Cardiac muscle cell (in vitro differentiated cells and primary cell): Measurements from ENCODE around the gene LRP1B. TPM values are rescaled to one million over a fixed set of nuclear protein-coding genes. Genes with fewer than 3 reads are reported as not detected.

Experiments
- DNase-seq, 2 donors: peaks; one replicate each; pipeline versions ENCODE4 v3.0.0 to v3.0.0-alpha.2; 2010 to 2017; ENCODE audit warnings: low read depth in 1 of 2, low spot score in 1 of 2
- H3K27ac ChIP-seq: fragments of 200-600 bp; sonication (generic); 2 replicates; pipeline ENCODE4 v1.5.1; 2016
- H3K27me3 ChIP-seq: fragments of 200-600 bp; sonication (generic); 2 replicates; pipeline ENCODE4 v1.6.0; 2016; ENCODE audit warnings: control low read depth
- H3K36me3 ChIP-seq: fragments of 200-600 bp; sonication (generic); 2 replicates; pipeline ENCODE4 v1.5.1; 2016; ENCODE audit warnings: control low read depth
- H3K4me1 ChIP-seq: fragments of 200-600 bp; sonication (generic); 2 replicates; pipeline ENCODE4 v1.8.1; 2017; ENCODE audit warnings: low read depth, mild to moderate bottlenecking, mixed run types
- H3K4me3 ChIP-seq: fragments of 200-600 bp; sonication (generic); 2 replicates; pipeline ENCODE4 v1.5.1; 2016; ENCODE audit warnings: mild to moderate bottlenecking
- H3K9me3 ChIP-seq: fragments of 200-600 bp; sonication (generic); 2 replicates; pipeline ENCODE4 v1.5.1; 2017; ENCODE audit warnings: low read depth, mild to moderate bottlenecking, control low read depth
- polyA plus RNA-seq: library from polyadenylated mRNA; unstranded; fragments of >200 nt; fragmentation: Nextera tagmentation; extraction: Ambion mirVana; gene quantifications from 2 replicates; pipeline ENCODE4 v1.2.1, GENCODE V29; 2016
- total RNA-seq: library from RNA; depleted of rRNA; stranded (reverse); fragments of >200 nt; gene quantifications from 2 replicates; pipeline ENCODE4 v1.2.3, GENCODE V29; 2016
- TF ChIP-seq, protein P1 (sequence below): IDR thresholded peaks from 2 replicates; pipeline ENCODE4 v1.5.1; 2012; ENCODE audit warnings: low read depth, mild to moderate bottlenecking, low read length

Gene LRP1B
- total and polyA plus RNA-seq, 2 experiments from 2014 or later, result 1.2 to 2.5 TPM

DNA sequence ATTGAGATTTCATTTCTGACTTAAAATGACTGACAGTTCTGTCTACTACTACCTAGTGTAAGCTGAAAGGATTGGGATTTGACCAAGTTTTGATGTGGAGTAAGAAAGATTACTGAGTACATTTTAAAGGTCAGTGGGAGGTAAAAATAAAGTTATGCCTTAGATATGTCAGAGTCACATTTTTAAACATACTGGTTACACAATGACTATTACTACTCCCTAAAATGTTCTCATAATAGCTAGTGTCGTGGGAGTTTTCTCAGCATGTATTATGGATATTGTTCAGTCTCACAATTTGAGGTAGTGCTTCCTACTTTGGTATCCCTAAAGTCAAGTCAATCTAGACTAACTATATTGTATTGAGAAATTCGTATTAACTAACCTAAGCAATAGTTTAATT lies 1092.5 kb downstream of the LRP1B start:
- Histone ChIP-seq H3K4me3 (no peak overlapping the region), H3K27ac (no peak overlapping the region), H3K9me3 (no peaks in the 10 kb centered on the region), H3K36me3 (no peaks in the 10 kb centered on the region), H3K4me1 (no peaks in the 10 kb centered on the region), H3K27me3 (no peaks in the 10 kb centered on the region)
- peak in 1 of 2 donors; percentile 6 for DNase-seq
- TF ChIP-seq, protein P1, sequence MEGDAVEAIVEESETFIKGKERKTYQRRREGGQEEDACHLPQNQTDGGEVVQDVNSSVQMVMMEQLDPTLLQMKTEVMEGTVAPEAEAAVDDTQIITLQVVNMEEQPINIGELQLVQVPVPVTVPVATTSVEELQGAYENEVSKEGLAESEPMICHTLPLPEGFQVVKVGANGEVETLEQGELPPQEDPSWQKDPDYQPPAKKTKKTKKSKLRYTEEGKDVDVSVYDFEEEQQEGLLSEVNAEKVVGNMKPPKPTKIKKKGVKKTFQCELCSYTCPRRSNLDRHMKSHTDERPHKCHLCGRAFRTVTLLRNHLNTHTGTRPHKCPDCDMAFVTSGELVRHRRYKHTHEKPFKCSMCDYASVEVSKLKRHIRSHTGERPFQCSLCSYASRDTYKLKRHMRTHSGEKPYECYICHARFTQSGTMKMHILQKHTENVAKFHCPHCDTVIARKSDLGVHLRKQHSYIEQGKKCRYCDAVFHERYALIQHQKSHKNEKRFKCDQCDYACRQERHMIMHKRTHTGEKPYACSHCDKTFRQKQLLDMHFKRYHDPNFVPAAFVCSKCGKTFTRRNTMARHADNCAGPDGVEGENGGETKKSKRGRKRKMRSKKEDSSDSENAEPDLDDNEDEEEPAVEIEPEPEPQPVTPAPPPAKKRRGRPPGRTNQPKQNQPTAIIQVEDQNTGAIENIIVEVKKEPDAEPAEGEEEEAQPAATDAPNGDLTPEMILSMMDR, result no peak

DNA sequence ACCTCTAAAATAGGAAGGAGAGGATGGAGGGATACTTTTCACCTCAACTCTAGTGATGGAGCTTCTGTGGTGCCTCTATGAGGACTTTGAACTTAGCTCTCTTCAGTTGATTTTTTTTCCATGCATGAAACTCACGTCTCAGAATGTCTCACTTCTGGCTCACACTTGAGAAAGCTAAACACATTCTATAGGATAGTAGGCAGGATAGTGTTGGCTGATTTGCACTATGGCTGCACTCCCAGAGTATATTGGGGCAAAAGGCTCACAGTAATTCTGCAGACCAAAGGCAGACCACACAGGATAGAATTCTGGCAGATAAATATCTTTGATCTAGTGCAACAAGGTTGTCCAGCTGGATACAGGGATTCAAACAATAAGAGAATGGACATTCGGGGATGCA lies 1093.5 kb downstream of the LRP1B start:
- H3K9me3 ChIP-seq, result no peaks in the 10 kb centered on the region
- no peak for DNase-seq
- no peak overlapping the region for H3K27ac ChIP-seq
- H3K4me1 ChIP-seq, result no peaks in the 10 kb centered on the region
- no peaks in the 10 kb centered on the region for H3K27me3 ChIP-seq
- TF ChIP-seq, protein P1, result no peak
- no peak overlapping the region for H3K4me3 ChIP-seq
- H3K36me3 ChIP-seq, result no peaks in the 10 kb centered on the region

DNA sequence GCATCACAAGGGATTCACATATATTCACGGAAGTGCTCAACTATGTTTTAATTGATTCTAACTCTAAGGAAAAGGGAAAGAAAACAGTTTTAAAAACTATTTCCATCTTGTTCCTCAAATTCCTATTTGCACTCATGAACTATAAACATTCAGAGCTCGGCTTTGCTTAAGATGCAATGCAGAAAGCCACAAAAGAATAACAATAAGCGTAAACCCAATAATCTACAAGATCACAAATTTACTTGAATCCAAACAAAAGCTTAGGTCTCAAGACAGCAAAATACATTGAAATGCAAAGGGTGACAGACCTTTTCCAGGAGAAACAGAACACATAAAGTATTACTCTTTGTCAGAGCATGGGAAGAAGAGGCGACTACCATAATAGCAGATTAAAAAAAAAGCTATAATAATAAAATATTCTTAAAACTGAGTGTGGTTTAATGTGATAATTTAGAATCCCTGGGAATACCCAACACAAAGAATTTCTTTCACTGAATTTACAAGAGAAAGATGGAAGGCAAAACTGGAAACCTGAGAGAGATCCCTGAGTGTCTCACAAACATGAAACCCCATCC lies 1094.9 kb downstream of the LRP1B start:
- Histone ChIP-seq H3K9me3 (no peaks in the 10 kb centered on the region), H3K36me3 (no peaks in the 10 kb centered on the region), H3K4me3 (no peak overlapping the region), H3K4me1 (no peaks in the 10 kb centered on the region), H3K27ac (no peak overlapping the region), H3K27me3 (no peaks in the 10 kb centered on the region)
- TF ChIP-seq, protein P1, result no peak
- no peak for DNase-seq

DNA sequence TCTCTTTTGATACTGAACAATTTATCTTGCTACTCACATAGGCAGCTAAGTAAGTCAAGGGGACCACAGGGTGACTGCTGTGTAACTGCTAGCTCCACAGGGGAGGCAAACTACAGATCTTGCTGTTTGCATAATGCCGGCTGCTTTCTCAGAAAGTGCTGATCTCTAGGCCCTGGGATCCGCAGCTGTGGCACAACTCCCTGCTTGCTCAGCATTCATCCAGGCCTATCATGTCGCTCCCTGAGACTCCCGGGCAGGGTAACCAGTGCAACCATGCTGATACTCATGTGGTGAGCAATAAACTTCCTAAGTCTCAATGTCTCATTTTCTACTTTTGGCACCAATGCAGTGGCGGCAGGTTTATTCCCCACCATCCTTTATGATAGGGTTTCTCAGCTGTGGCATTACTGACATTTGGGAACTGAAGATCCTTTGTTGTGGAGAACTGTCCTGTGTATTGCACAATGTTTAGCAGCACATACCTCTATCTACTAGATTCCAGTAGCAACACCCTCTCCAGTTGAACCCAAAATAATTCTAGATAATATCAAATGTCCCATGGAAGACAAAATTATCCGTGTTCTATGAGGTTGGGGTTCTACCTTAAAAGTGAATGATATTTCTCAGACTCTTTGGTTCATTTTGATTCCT lies 1101.3 kb downstream of the LRP1B start:
- H3K4me1 ChIP-seq, result no peaks in the 10 kb centered on the region
- H3K27me3 ChIP-seq, result no peaks in the 10 kb centered on the region
- H3K27ac ChIP-seq, result no peak overlapping the region
- no peak for DNase-seq
- TF ChIP-seq, protein P1, result no peak
- no peaks in the 10 kb centered on the region for H3K36me3 ChIP-seq
- no peaks in the 10 kb centered on the region for H3K9me3 ChIP-seq
- H3K4me3 ChIP-seq, result no peak overlapping the region

DNA sequence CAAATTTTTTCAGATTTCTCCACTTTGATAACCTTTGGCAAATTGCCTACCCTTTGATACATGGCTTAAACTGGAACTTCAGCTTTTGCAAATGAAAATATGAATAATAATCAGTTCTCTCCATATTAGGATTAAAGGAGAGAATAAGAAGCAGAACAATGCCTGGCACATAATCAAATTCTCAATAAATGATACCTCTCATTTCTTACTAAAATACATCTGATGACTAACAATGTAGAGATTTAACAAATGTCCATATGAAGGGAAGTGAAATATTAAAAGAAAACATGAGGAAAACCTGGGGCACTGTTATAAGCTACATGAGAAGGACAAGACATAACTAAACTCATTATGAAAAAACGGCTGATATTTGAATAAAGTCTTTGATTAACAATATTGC lies 1103.6 kb downstream of the LRP1B start:
- no peak overlapping the region for H3K27ac ChIP-seq
- no peaks in the 10 kb centered on the region for H3K27me3 ChIP-seq
- no peaks in the 10 kb centered on the region for H3K36me3 ChIP-seq
- no peak for DNase-seq
- TF ChIP-seq, protein P1, result no peak
- H3K9me3 ChIP-seq, result no peaks in the 10 kb centered on the region
- H3K4me1 ChIP-seq, result no peaks in the 10 kb centered on the region
- H3K4me3 ChIP-seq, result no peak overlapping the region
